NCI-H1105 (cell line): ENCODE data around the gene GCAT.

Source experiments
- DNase-seq: peaks from one replicate; lab custom pipeline; 2025; lab: John Stamatoyannopoulos, UW

The GCAT gene

GRCh38 chr22:37809672-37810333 lies 2.1 kb downstream of the GCAT start:
- no peak for DNase-seq

GRCh38 chr22:37811867-37812266 lies 4.1 kb downstream of the GCAT start:
- no peak for DNase-seq

- DNase-seq = no peak
Observed at GRCh38 chr22:37812869-37813678, 5.3 kb downstream of the GCAT start.

DNA sequence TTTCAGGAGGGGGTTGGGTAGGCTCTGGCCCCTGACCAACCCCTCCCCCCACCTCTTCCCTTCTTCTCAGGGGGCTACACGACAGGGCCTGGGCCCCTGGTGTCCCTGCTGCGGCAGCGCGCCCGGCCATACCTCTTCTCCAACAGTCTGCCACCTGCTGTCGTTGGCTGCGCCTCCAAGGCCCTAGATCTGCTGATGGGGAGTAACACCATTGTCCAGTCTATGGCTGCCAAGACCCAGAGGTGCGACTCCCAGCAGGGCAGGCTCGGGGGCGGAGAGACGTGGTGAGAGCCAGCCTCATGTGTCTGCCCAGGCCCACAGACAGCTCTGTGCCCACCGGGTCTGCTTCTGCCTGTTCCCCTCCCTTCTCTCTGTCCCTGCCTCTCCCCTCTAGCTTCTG lies 7.9 kb downstream of the GCAT start:
- DNase-seq = no peak

GRCh38 chr22:37816543-37817180 lies 8.9 kb downstream of the GCAT start:
- no peak for DNase-seq

GRCh38 chr22:37817705-37818408 lies 10.1 kb downstream of the GCAT start:
- peak; percentile 47 for DNase-seq

DNA sequence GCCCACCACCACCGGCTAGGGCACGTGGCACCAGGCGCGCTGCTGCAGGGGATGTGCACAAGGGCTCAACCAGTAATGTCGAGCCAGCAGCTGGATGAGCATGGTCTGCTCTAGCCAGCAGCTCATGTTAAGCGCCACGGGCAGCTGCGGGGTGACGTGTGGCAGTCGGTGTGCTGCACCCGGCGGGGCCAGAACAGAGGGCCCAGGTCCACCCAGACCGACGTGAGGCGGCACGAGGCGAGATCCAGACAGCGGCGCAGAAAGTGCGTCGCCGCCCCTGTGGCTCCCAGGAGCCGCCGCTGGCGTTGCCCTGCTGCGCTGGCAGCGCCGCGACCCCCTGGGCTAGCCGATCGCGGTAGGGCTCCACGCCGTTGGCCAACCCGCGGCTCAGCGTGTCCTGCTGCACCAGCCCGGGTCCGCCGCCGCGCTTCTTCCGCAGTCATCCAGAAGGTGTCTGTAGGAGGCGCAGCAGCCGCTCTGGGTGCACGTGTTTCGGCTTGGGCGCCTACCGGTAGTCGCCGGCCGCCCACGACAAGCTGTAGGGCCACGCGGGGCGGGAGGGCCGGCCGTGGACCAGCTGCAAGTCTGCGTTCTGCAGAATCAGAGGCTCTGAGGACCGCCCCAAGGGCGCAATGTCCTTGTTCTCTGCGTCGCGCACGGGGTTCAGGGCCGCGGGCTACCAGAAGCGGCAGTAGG lies 10.8 kb downstream of the GCAT start:
- DNase-seq = peak; percentile 38

GRCh38 chr22:37819105-37819433 lies 11.3 kb downstream of the GCAT start:
- DNase-seq = no peak

DNA sequence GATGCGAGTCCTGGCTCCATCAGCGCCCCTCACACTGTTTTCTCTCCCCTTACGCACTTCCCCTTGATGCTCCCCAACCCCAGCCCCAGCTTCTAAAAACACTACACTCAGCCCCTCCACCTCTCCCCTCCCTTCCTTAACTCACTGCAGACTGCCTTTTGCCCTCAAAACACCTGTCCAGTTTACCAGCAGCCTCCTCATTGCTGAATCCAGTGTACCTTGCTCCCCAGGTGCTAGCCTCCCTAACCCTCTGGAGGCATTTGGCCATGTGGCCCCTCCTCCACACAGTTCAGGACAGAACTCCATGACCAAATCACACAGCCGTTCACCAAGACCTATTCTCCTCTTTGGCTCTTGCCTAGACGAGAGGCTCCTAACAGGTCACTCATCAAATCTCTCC lies 12.6 kb downstream of the GCAT start:
- no peak for DNase-seq

- DNase-seq = no peak
Observed at GRCh38 chr22:37822079-37822833, 14.5 kb downstream of the GCAT start.

DNA sequence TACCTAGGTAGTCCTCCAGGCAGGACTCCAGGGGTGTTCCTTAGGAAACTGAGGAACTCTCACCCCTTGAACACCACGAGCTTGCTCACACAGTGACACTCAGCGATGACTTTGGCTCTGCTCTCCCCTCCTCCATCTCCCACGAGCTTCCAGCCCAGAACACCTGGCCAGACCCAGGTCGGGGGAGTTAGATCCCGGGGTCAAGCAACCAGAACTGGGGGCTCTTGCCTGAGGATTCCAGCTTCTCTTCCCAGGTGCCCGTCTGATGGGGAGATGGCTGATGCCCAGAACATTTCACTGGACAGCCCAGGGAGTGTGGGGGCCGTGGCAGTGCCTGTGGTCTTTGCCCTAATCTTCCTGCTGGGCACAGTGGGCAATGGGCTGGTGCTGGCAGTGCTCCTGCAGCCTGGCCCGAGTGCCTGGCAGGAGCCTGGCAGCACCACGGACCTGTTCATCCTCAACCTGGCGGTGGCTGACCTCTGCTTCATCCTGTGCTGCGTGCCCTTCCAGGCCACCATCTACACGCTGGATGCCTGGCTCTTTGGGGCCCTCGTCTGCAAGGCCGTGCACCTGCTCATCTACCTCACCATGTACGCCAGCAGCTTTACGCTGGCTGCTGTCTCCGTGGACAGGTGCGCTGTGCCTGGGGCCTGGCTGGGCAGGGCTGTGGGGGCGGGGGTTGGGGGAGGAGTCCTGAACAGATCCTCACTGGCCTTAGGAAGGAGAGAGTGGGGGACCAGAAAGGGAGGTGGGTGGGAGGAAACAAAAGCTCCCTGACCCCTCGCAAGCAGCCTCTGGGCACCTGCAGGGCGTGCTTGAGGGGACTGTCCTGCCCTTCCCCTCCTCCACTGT lies 15.6 kb downstream of the GCAT start, which contains the start of gene GALR3:
Gene GALR3, plus strand, starts transcription at position 249 of the 852 bp plus-strand sequence. Its CDS starts 25 bp downstream, at position 274.
- no peak for DNase-seq

GRCh38 chr22:37824674-37825641 lies 17.2 kb downstream of the GCAT start:
- DNase-seq = no peak

- no peak for DNase-seq
Observed at GRCh38 chr22:37827056-37827455, 19.3 kb downstream of the GCAT start.

DNA sequence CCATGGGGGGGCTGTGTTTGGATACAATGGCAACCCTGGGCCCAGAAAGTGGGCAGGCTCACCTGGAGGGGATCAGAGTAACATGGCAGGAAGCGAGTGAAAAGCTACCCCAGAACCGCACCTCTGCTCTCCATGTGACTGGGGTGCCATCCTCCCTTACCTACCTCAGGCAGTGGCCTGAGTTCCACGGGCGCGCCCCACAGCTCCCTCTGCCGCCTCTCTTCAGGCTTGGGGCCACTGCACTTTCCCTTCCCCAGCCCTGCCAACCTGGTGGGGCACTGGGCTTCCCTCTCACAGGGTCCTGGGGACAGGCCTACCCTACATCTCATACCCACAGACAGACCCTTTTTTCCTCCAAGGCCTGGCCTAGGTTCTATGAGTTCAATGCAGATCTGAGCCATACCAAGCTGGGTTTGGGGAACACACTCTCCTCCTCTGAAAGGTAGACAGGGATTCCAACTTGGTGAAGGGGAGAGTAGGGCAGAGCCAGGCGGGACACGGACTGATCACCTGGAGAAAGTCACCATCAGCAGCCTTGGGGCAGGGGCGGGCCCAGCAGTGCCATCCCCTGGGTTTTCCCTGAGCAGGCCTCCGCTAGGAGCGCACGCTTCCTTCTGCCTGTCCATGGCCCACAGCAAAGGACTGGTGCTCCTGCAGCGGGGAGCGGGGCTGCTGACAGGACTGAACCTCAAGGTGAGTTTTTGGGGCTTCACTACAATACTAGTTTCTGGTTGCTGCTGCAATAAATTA lies 22.5 kb downstream of the GCAT start:
- no peak for DNase-seq

DNA sequence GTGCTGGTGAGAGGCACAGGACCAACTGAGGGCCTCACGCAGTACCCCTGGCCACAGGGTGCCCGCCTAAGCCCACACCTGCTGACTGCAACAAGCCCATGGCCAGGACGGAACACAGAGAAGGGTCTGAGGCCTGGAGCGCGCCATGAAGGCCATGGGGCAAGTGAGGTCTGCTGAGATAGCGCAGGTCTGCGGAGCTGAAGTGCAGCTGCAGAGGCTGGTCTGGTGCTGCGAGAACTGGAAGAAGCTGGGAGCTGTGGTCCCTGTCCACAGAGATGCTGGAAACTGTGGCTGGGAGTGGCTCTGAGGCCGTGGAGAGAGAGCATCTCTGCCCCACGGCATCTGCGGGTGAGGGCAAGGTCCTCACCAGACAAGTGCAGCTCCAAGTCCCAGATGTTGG lies 23.7 kb downstream of the GCAT start:
- DNase-seq = no peak

DNA sequence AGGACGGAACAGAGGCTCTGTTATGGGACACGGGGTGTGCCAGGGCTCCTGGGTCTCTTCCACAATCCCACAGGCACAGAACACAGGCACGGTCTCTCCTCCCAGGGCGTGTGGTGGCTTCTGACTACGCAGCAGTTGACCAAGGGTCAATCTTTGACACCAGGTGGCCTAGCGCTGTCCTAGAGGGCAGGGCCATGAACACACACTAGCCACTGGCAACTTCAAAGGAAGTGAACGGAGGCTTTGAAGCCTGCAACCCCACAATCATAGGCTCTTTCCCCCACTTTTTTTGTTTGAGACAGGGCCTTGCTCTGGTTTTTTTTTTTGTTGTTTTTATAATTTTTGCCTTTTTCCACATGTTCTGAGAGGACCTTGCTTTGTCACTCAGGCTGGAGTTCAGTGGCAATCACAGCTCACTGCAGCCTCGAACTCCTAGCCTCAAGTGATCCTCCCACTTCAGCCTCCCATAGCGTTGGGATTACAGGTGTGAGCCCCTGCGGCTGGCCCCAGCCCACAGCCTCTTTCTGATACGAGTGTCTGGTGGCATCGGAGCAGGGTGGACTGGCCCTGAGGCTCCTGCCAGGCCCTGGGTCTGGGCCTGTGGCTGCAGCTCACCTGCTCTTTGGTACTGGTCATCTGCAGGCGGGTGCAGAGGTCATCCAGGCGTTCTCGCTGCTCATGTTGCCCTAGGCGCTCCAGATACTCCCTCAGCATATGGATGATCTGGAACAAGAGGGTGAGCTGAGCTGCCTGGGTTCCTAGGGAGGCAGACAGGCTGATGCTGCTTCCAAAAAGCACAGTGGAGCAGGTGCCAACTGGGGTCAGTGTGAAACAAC lies 24.5 kb downstream of the GCAT start:
- DNase-seq = no peak
